GM19238 (cell line): ENCODE results near the gene ZC3HAV1L.
"Not testable (repeated sequence)": the region's sequence is repeated elsewhere in the genome, so short reads cannot be mapped to it uniquely, and the experiment has no call there.

Experiments used
- DNase-seq: peaks from one replicate; pipeline ENCODE4 v3.0.0; 2011; ENCODE audit warnings: low spot score; ENCODE audit not compliant: insufficient read length

The ZC3HAV1L gene

DNA sequence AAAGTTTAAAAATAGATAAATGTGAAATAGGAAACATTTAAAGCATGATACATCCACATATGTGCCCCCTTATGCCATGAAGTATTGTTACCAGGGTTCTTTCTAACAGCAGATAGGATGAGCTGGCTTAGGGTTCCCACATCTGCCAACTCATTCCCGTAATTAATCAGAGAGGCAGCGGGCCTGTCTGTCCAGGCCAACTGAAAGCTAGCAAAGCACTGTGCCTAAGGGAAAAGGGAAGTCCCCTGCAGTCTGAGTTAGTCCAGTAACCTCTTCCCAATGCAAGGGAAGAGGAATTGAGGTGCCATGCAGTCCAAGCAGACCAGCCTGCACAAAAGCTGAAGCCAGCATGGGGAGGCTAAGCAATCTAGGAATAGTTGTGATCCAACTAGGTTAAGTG, 18.3 kb upstream of the ZC3HAV1L start:
- no peak for DNase-seq

GRCh38 chr7:139051655-139052054, 15.8 kb upstream of the ZC3HAV1L start:
- DNase-seq, result no peak

DNA sequence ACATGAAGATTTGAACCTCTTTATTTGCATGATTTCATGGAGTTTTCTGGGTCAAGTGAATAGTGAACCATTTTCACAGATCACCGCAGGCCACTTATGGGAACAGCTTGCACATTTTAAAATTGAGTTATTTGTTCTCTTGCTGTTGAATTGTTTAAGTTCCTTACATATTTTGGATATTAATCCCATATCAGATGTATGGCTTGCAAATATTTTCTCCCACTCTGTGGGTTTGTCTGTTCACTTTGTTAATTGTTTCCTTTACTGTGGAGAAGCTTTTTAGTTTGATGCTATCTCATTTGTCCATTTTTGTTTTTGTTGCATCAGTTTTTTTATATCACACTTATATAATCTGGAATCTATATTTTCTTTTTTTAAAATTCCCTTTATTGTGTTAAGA, 14.1 kb upstream of the ZC3HAV1L start:
- no peak for DNase-seq

- DNase-seq, result no peak
Measured at GRCh38 chr7:139049111-139049510, 13.3 kb upstream of the ZC3HAV1L start.

- no peak for DNase-seq
Measured at GRCh38 chr7:139047970-139048369, 12.1 kb upstream of the ZC3HAV1L start.

DNA sequence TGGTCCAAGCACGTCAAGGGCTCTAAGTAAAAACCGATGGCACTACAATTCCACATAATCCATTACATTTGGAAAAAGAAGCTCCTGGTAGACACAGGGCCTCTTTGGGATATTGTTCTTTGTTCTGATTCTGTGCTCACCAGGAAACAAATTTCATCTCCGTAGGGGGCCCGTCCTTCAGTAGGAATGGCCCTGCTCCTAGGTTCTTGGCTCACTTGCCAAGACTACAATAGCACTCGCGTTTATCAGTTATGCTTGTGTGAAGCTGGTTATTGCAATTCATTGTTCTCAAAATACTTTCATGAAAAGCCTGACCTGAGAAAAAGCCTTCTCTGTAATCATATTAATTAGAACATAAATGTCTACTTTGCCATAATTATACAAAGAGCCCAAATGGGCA, 10.3 kb upstream of the ZC3HAV1L start:
- no peak for DNase-seq

DNA sequence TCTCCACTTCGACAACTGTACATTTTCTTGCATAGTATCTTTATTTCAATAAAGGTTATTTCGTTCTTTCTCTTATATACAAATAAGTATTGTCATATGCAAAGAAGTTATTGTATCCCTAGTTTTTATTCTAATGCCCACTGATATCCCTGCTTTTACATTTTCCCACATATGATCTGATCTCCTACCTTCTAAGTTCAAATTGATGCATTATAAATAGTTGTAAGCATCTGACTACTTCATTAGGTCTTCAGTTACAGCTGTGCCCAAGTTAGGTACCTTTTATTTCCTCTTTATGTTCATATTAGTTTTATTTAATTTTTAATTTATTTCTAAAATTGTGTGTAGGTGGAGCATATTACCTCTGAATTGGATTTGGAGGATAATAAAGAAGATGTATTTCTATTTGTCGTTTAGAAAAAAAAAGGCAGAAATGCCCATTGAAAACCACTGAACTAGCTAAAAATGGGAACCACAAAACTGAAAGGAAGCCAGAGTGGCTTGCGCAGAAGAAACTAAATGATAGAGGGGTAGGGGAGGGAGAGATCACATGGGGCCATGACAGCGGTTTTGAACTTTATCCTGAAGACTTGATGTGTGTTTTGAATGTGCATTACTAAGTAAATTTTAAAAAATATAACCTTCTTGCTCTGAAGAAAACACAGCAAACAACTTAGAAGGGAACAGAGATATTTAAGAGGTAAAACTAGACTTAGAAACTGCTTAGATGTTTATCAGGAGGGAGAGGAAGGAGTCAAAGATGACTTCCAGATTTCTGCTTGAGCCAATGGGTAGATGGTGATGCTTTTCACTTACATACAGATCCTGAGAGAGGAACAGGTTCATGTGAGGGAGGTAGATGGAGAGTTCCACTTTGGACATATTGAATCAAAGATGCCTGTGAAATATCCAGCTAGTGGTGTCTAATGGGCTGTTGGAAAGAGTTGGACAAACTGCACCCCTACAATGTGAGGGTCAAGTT, 9.3 kb upstream of the ZC3HAV1L start:
- no peak for DNase-seq

- DNase-seq, result no peak
Measured at GRCh38 chr7:139043823-139044812, 8.3 kb upstream of the ZC3HAV1L start.

DNA sequence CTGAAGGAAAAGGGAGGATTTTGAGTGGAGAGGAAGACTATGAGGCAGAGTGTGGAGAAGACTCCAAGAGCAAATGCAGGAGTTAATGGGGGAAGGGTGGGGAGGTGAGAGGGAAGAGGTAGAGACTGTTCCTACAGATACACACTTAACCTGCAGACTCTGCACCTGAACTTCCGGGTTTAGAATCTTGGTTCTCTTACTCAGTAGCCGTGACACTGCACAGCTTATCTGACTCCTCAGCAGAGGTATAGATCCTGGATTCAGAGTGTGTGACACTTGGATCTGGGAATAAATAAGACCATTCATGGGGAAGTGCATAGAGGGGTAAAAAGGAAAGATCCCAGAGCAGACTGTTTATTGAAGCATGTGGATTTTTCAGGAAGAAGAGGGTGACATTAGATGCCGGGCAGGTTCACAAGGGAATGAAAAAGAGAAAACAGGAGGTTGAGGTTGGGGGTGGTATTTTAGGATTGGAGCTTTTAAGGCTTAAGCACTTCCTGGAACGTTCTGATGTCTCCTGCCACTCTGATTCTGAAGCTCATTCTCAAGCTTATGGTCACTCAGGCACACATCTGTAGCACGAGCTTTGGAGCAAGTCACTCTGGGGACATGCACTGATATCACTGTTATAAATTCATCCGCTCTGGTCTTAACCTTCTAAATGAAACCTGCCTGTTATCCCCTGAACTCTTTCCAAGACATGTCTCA, 5.7 kb upstream of the ZC3HAV1L start:
- no peak for DNase-seq

GRCh38 chr7:139038691-139039090, 2.8 kb upstream of the ZC3HAV1L start:
- no peak for DNase-seq

GRCh38 chr7:139036901-139037300, 1.1 kb upstream of the ZC3HAV1L start:
- DNase-seq, result no peak

DNA sequence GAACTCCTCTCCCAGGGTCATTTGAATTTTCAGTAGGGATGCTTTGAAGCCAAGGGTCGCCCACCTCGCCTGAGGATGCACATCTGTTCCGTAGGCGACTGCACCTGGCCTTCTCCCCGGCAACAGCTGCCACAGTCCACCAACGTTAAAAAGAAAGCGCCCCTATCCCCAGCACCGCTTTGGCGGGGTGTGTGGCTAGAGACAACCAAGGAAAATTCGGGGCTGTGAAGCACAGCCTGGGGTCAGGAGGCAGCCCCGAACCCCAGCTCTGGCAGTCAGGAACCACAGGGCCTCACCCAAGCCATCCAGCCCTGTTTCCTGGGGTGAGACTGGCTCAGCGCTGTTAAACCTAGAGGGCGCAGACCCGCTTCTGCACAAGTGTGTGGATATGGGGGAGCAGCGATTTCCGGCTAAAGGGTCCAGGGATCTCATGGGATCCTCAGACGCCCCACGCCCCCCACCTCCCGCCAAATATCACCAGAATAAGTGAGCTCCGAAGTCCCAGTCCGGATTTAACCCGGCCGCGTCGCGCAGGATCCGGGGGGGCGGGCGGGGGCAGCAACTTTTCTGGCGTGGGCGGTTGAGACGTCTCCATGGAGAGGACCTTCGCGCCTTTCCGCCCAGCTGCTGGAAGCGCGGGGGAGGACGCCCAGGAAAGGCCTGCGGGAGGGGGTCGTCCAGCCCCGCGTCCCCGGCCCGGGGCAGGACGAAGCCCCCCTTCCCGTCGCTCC, 822 bp downstream of the ZC3HAV1L start:
- peak; percentile 42 for DNase-seq

DNA sequence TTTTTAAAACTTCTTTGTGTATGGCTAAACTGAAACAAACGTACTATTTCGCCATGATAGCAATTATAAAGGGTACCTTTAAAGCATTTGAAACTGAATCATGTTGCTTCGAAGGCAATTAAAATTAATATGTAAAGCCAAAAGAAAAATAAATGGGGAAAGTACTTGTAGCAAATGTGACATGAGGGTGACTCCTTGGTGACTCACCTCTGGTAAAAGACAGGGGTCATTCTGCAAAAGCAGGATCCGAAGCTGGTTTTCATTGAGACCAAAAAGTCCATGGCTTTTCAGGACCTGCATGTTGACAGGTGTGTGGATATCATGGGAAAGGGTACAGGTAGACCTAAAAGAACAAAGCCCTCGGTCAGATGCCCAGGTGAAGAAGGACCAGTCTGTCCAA, 1.5 kb downstream of the ZC3HAV1L start:
- no peak for DNase-seq

DNA sequence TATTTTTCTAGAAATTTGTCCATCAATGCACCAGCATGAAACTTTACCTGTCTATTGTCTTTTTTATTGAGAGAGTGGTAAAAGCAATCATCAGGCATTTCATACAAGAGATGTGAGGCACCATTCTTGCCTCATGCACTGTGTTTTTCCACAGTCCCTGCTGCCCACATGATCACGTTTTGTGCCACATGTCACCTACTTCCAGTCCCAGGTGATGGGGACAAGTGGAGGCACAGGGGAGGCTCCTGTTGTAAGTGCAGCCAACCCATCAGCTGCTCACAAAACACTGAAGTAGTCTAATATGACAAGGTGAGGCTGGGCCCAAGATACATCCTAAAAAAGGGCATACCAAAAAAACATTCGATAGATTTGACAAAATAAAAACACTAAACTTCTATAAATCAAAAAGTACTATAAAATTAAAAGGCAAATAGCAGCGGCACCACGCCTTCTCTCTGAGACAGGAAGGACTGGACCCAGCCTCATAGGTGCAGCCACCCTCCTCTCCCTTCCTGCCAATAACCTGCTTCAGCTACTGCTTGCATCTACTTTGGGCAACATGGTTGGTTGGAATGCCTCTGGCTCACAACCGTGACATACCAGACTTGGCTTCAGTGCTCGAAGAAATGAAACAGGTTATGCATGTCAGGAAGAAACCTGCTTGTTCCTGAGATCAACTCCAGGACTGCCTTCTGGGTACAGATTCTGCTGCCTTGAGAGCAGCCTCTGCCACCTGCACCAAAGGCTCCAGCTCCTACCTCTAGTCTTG, 2.3 kb downstream of the ZC3HAV1L start:
- DNase-seq, result no peak

GRCh38 chr7:139032473-139032872, 3.4 kb downstream of the ZC3HAV1L start:
- no peak for DNase-seq

DNA sequence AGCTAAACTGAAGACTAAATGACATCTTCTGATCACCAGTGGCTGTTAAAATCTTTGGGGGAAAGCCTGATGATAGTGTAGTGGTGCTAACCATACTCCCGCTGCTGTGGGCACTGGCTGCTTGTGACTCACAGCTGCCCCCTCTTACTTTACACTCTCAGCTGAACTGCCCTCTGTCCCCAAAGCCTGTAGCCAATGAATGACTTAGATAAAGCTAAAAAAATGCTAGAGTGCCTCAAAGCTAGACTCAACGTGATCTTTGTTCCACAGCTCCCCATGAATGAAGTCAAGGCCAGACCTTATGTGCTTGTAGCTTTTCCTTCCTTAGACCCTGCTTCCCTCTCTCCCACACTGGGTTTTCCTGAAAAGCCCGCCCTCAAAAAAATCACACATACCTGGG, 6.5 kb downstream of the ZC3HAV1L start:
- no peak for DNase-seq

GRCh38 chr7:139026551-139026950, 9.3 kb downstream of the ZC3HAV1L start:
- DNase-seq, result no peak

DNA sequence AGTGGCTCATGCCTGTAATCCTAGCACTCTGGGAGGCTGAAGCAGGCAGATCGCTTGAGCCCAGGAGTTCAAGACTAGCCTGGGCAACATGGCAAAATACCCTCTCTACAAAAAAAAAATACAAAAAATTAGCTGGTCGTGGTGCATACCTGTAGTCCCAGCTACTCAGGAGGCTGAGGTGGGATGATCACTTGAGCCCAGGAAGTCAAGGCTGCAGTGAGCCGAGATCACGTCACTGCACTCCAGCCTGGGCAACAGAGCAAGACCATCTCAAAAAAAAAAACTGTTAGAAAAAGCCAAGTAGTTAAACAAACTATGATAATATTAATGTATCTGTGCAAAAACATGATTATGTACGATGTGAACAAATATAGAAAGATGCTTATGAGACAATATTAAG, 10.0 kb downstream of the ZC3HAV1L start:
- DNase-seq, result not testable (repeated sequence)

GRCh38 chr7:139023076-139023475, 12.8 kb downstream of the ZC3HAV1L start:
- DNase-seq, result no peak

- no peak for DNase-seq
Measured at GRCh38 chr7:139022286-139022685, 13.6 kb downstream of the ZC3HAV1L start.
